SK-N-MC (cell line): ENCODE data around the gene ILF3.

ENCODE experiments used
- EZH2 ChIP-seq: fragments of 200-600 bp; sonication (generic); IDR thresholded peaks from one replicate; pipeline ENCODE4 v1.6.1; 2017; ENCODE audit warnings: antibody characterized with exemption
- POLR2AphosphoS5 ChIP-seq: IDR thresholded peaks from 2 replicates; pipeline ENCODE4 v1.6.1; 2012; ENCODE audit warnings: mild to moderate bottlenecking, low read depth, low read length, borderline replicate concordance

GRCh38 chr19:10717054-10717355, 62.9 kb downstream of the ILF3 start:
- TF ChIP-seq POLR2AphosphoS5 (no peak), EZH2 (no peak)
